GM21576 (cell line): ENCODE measurements around the gene EFCAB6.

Source experiments
- ATAC-seq: cut with Tn5 transposase; IDR thresholded peaks from one replicate; pipeline ENCODE4 v1.9.1; 2021; ENCODE audit warnings: mild to moderate bottlenecking, moderate library complexity; ENCODE audit not compliant: unreplicated experiment

Gene EFCAB6

DNA sequence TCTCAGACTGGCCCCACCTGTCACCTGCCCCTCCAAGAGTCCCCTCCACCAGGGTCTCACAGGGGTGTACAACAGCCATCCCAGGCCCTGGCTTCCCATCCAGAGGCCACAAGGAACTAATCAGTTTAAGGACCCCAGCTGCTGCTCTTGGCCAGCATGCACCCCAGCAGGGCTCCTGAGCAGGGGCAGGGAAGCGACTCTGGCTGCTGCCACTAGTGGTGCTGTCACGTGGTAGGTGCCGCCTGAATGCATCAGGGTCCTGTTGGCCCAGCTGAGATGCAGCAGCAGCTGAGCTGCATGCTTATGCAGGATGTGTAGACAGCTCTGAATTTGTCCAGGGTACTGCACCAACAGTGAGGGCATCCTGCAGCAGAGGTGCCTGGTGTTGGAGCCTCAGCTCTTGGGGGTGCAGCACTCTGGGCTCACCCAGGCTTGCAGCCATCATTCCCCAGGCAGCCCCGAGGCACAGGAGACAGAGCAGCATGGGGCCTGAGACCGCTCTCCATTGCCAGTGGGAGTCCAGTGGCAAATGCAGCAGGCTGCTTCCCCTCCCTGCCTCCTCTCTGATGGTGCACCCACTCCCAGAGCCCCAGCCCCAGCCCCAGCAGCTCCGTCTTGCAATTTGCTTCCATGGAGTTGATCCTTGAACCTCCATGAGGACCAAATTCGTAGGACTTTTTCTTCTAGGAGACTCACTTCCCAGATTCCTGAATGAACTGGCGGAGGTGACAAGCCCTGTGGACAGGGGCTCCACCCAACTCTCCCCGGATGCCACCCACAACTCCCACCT lies 301.6 kb downstream of the EFCAB6 start:
- ATAC-seq, result no peak

DNA sequence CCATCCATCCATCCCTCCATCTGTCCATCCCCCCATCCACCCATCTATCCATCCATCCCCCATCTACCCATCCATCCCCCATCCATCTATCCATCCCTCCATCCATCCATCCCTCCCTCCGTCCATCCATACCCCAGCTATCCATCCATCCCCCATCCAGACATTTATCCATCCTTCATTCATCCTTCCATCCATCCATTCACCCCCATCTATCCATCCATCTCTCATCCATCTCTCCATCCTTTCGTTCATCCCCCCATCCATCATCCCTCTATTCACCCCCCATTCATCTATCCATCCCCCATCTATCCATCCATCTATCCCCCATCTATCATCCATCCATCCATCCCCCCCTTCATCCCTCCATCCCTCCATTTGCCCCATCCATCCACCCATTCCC lies 302.8 kb downstream of the EFCAB6 start:
- no peak for ATAC-seq

DNA sequence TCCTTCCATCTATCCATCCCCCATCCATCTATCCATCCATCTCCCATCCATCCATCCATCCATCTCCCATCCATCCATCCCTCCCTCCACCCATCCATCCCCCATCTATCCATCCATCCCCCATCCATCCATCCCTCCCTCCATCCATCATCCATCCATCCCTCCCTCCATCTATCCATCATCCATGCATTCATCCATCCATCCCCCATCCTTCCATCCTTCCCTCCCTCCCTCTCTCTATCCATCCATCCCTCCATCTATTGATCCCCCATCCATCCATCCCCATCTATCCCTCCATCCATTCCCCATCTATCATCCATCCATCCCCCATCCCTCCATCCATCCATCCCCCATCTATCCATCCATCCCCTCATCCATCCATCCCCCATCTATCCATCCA lies 303.6 kb downstream of the EFCAB6 start:
- no peak for ATAC-seq

DNA sequence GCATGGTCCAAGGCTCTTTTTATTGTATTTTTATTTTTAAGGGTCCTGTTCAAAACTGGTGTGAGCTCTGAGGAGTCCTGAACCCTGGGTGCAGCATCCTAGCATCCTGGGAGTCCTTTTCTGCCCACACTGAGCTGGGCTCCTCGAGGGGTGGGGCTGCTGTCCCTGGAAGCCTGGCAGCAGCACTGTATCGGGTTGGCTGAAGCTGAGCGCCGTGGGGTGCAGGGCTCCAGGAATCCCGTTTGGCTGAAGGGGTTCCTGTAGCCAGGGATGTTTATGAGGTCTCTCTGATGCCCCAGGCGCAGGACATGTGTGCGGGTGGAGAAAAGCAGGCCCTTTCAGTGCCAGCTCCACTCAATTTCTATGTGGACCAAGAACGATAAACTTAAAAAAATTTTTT lies 304.9 kb downstream of the EFCAB6 start:
- ATAC-seq, result no peak

DNA sequence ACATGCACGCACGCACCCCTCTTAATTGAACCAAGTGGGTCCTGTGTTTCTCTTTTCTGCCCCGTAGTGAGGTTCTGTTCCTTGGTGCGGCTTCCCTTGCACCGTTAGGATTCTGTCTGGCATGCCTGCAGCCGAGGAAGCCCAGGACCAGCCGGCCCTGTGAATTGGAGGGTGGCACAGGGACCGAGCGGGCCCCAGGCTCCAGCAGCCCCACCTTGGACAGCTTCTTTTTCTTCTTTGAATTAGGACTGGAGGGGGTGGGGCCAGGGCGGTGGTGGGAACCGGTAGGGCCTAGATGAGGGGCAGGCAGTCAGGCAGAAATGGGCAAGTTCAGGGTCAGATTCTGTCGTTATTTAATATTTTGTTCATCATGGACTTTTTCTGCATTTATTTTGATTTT lies 305.6 kb downstream of the EFCAB6 start:
- no peak for ATAC-seq

DNA sequence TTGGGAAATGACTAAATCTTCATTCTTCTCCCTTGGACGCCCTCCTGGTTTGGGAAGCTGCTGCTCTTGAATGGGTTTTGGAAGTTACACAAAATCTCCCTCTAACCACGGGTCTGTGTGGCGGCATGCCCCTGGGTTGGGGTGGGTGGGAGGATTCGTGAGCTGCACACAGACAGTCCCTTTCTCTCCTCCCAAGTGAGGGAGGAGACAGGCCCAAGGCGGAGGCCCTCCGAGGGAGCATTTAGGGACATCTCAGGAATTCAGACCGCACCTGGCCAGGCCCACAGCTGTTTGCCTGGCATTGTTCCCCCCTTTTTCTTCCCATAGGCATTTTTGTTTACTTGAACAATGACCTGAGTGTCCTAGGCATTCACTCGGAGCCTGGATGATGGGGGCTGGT lies 306.2 kb downstream of the EFCAB6 start:
- ATAC-seq, result no peak

DNA sequence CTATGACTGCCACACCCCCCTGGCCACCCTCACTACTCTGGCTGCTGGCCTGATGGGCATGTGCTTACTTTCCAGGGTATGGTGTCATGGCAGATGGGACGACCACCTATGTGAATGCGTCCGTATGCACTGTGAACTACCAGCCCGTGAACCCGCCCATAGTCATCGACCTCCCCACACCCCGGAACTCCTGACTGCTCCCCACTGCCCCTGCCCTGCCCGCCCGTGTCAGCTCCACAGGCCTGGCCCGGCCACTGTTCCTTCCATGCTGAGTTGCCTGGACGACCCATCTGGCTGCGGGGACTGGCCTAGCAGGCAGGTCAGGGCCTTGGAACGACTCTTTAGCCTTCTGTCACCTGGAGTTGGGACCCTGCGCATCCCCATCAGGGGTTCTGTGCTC lies 306.7 kb downstream of the EFCAB6 start:
- ATAC-seq, result no peak

DNA sequence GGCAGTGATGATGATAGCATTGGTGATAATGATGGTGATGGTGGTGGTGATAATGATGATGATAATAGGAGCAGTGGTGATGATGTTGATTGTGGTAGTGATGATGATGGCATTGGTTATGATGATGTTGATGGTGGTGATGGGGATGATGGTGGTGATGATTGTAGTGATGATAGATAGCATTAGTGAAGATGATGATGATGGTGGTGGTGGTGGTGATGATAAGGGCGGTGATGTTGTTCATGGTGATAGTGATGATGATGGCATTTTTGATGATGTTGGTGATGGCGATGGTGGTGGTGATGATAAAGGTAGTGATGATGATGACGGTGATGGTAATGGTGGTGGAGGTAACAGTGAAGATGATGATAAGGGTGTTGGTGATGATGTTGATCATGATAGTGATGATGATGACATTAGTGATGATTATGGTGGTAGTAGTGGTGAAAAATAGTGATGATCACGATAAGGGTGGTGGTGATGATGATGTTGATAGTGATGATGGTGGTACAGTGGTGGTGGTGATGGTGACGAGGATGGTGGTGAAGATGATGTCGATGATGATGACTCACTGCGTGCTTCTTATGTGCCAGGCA lies 307.3 kb downstream of the EFCAB6 start:
- ATAC-seq, result no peak

DNA sequence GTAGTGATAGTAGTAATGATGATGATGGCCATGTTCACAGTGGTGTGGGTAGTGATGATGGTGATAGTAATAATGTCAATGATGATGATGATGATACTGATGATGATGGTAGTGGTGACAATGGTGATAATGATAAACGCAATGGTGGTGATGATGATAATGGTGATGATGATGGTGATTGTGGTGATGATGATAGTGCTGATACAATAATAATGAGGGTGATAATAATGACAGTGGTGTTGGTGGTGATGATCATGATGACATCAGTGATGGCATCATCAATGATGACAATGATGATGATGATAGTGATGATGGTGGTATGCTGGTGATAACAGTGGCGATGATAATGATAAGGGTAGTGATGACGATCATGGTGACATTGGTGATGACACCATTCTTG lies 308.0 kb downstream of the EFCAB6 start:
- ATAC-seq, result no peak

DNA sequence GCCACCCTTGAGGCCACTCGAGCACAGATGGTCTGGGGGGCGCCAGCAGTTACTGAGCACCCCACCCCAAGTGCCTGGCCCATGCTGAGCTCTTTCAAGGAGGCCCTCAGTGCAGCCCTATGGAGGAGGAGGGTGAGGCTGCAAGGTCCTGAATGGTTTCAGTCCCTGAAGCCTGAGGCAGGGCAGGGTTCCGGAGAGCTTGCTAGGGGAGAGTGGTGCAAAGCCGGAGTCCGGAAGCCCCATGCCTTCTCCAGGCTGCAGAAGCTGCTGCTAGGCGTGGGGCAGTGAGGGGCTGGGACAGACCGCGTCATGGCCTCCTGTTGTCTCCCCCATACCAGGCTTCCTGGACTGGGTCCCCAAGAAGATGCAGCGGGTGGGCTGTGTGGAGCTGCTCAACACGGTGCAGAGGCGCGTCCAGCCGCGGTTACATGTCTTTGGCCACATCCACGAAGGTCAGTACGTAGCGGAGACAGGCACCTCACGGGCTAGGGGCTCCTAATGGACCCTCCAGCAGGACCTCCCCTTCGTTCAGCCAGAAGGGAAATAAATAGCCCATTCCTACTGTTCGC lies 309.7 kb downstream of the EFCAB6 start:
- ATAC-seq, result no peak

DNA sequence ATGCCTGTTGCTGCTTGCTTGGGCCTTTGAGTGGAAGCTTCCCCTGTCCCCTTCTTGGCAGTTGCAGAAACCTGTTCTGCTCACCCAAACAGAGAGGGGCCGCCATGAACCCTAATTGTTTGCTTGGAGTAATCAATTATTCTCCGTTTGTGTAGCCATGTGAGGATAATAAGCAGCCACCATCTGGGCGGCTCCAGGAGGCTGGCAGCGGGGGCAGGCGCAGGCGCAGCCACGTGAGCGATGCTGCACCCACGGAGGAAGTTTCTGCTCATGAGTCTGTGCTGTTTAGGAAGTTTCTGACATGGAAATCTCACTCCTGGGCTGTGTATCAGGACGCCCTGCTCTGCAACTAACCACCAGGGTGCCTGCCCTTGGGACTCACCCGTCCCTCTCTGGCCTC lies 310.2 kb downstream of the EFCAB6 start:
- no peak for ATAC-seq

DNA sequence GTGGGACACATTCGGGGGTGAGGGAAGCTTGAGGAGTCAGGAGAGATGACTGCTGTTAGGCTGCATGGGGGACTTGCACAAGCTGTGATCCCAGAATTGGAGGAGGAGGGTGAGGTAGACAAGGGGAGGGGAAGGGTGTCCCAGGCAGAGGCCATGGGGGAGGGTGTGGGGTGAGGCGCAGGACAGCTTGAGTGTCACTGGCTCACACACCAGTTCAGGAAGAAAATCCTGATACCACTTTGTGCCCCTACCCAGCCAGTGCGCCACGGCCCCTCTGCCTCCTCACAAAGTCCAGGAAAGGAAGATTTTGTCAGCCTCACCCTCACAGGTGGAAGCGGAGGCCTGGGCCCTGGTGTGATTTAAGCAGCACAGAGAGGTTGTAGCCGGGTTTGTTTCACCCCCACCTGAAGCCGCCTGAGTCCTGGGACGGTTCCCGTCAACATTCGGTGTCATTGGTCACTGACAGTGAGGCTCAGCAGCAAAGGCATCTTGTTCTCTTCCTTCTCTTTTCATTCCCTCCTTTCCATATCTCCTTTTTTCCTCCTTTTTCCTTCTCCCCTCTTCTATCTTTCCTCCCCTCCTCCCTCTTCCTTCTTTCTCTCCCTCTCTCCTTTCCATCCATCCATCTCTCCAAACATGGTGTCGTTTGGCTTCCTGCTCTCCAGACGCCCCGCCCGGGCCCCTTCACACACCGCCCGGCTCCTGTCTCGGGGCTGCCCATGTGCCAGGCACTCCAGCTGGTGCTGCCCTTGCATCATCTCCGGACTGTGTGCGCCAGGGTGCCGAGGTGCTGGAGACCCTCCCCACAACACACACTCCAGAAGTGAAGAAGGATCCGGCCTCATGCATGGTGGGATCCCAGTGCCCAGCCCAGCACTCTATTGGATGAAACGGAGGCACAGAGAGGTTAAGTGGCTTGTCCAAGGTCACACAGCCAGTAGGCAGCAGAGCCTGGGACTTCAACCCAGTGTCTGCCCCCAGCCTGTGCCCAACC lies 311.0 kb downstream of the EFCAB6 start:
- ATAC-seq, result no peak

DNA sequence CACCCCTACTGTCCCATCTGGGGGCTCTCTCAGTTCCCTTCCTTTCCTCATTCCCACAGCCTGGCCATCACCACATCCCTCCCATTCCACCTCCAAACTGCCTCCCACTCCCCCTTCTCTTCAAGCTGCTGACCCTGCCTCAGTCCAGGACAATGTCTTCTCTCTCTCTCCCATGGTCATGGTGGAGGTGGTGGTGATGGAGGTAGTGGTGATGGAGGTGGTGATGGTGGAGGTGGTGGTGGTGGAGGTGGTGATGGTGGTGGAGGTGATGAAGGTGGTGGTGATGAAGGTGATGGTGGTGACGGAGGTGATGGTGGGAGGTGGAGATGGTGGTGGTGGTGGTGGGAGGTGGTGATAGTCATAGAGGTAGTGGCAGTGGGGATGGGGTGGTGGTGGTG lies 313.2 kb downstream of the EFCAB6 start:
- no peak for ATAC-seq

DNA sequence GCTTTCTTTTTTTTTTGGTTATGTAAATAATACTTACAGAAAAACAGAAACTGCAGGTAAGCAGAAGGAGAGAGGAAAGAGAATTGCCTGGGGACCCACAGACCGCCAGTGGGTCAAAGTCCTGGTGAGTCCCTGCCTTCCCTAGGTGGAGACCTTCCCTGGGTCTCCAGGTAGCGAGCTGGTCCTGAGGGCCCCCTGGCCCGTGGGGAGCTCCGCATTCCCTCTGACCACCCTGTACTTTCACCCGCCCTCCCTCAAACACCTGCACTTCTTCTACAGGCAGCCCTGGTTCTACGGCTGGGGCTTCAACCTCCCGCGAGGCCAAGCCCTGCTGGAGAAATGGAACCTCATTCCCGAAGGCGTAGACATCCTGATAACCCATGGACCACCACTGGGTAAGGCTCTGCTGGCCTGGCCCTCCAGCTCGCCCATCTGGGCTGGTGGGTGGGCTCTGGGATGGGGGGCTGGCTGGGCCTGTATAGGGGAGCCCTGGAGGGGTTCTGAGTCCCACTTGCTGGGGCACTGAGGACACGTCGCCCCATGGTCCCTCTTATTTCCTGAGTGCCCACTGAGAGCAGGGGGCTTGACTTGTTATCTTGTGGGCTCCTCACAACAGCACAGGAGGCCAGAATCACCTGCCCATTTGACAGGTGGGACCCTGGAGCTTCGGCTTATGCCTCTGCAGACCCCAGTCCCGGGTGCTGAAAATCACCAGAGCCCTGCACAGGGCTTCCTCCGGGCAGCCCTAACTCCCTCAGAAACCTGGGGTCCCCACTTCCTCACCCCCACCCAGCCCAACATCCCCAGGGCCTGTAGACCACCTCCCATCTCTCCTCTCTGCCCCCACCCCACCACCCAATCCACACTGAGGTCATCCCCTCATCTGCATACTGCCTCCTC lies 313.9 kb downstream of the EFCAB6 start:
- ATAC-seq, result no peak

DNA sequence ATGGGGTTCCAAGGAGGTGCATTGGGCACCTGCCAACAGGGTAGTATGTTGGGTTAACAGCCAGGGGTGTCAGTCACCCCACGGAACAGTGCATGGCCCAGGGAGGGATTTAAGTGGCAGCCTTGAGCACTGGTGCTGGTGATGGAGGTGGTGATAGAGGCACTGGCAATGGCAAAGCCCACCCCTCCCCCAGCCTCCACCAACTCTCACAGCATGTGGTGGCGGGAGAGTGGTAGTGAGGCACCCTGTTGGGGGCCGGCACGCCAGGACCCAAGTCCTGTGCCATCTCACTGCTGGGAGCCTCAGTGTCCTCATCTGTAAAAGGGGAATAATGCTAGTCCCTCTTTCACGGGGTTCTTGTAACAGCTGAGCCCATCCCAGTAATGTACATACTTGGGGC lies 318.8 kb downstream of the EFCAB6 start:
- no peak for ATAC-seq

DNA sequence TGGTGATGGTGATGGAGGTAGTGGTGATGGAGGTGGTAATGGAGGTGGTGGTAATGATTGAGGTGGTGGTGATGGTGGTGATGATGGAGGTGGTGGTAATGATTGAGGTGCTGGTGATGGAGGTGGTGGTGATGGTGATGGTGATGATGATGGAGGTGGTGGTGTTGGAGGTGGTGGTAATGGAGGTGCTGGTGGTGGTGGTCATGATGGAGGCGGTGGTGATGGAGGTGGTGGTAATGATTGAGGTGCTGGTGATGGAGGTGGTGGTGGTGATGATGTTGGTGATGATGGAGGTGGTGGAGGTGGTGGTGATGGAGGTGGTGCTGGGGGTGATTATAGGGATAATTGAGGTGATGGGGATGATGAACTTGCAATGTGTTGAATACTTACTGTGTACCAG lies 320.4 kb downstream of the EFCAB6 start:
- no peak for ATAC-seq

DNA sequence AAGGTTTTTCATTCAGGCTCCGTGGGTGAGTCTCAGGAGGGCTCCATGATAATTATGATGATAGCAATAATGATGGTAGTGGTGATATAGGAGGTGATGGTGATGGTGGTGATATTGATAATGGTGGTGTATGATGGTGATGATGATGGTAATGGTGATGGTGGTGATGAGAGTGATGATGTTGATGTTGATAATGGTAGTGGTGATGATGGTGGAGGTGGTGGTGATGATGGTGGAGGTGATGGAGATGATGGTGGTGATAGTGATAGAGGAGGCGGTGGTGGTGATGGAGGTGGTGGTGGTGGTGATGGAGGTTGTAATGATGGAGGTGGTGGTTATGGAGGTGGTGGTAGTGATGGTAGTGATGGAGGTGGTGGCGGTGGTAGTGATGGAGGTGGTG lies 320.9 kb downstream of the EFCAB6 start:
- ATAC-seq, result no peak

DNA sequence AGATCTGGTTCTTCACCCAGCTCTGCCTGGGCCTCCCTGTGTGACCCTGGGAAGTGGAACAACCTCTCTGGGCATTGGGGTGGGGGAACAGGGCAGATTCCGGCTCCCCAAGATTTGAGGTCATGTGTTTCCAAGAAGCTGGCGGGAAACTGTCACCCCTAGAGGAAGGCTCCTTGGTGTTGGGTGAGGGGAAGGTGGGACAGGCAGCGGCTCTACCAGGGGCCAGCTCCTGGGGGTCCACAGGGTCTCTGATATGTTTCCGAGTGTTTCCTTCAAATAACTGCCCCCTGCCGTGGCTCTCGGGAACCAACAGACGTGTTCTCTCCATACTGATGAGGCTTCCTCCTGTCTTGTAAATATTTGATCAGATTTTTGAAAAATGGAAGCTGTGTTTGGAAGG lies 321.8 kb downstream of the EFCAB6 start:
- ATAC-seq, result no peak

DNA sequence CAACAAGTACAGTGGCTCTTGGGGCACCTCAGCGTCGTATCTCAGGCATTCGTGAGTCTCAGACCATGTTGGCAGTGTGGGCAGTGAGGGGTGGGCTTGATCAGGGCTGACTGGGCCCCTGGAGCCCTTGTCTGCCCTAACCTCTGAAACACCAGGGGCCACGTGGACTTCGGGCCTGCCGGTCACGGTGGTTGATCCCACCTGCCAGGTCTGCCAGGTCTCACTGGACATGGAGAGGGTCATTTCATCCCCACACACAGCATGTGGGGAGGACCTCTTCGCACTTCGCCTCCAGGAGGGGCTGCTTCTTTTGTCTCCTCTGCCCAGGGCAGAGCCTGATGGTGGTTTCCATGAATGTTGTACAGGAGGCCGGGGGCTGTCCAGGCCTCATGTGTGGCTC lies 323.2 kb downstream of the EFCAB6 start:
- ATAC-seq, result no peak
